Tibial artery (tissue), 4 donors: Measurements from ENCODE around the gene PRMT2.

Source experiments
- DNase-seq, 2 donors: peaks; one replicate each; pipeline ENCODE4 v3.0.0-alpha.2; 2019
- H3K27ac ChIP-seq, 2 donors: fragments of 200-600 bp; sonication (generic) in 1 of 2; 1 replicate in 1 of 2; 2 replicates in 1 of 2; pipeline ENCODE4 v1.5.1; 2018 to 2019; ENCODE audit warnings: mild to moderate bottlenecking in 1 of 2
- H3K27me3 ChIP-seq, 2 donors: fragments of 200-600 bp; sonication (generic) in 1 of 2; one replicate each; pipeline versions ENCODE4 v1.5.1 to v1.6.0; 2016 to 2019
- H3K36me3 ChIP-seq, 3 donors: fragments of 200-600 bp; sonication (generic) in 2 of 3; one replicate each; pipeline ENCODE4 v1.5.1; 2016 to 2019; ENCODE audit warnings: mild to moderate bottlenecking in 2 of 3
- H3K4me1 ChIP-seq, 4 donors: fragments of 200-600 bp; sonication (generic) in 2 of 4; 1 replicate in 3 of 4; 2 replicates in 1 of 4; pipeline ENCODE4 v1.5.1; 2016 to 2019
- H3K4me3 ChIP-seq, 2 donors: fragments of 200-600 bp; sonication (generic) in 1 of 2; 1 replicate in 1 of 2; 2 replicates in 1 of 2; pipeline ENCODE4 v1.5.1; 2018 to 2019; ENCODE audit warnings: mild to moderate bottlenecking in 2 of 2
- H3K9me3 ChIP-seq, 3 donors: fragments of 200-600 bp; sonication (generic) in 1 of 3; one replicate each; pipeline ENCODE4 v1.5.1; 2016 to 2019
- CTCF ChIP-seq, 2 experiments: fragments of 200-600 bp in 1 of 2; fragments of 450-650 bp in 1 of 2; IDR thresholded peaks; one replicate each; pipeline ENCODE4 v1.5.1; 2017 to 2019; ENCODE audit warnings: antibody characterized with exemption in 2 of 2, mild to moderate bottlenecking in 1 of 2, moderate library complexity in 1 of 2
- intact Hi-C: fragments of 100-400 bp; cut with DNase I; formaldehyde crosslinking; loops from one replicate; pipeline ENCODE4 v1.15.0; 2023; ENCODE audit warnings: low total_unique reads

Gene PRMT2

DNA sequence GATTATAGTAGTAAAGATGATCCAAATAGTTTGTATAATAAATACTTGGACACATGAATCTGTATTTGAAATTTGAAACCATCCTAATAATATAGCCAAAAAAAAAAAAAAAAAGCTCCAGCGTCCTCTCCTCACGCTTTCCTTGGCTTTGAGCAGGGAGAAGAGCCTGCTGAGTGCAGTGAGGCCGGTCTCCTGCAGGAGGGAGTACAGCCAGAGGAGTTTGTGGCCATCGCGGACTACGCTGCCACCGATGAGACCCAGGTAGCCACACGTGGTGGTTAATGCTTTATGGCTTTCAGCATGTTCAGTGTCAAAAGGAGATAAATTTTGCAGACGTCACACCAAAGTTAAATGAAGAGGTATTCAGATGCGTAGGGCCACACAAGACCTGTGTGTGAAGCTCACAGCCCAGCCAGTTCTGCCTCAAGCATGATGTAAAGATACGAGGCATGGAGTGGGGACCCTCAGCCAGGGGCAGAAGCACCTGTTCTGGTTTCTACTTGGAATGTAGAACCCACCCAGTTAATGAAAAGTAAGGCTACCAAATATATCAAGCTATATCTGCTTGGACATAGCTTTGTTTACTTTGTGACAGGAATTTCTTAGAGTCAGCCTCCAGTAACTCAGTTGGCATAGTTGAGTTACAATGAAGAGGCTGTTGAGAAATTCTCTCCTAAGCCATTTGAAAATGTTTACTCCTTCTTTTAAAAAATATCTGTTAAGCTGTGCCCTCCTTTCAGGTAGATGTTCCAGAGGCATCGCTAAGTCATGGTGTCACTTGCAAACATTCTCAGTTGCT lies 8.1 kb downstream of the PRMT2 start:
- intact Hi-C loops: no loop called here
- TF ChIP-seq CTCF (IDR thresholded peaks at IDR 0.05): no peak
- Histone ChIP-seq H3K27me3 (no peaks in the 10 kb centered on the region), H3K36me3 (peaks cover 58 to 73% (median 61%) of the 10 kb centered on the region in 3 donors), H3K27ac (no peak overlapping the region), H3K4me1 (peaks cover 0 to 21% (median 11%) of the 10 kb centered on the region in 4 donors), H3K9me3 (no peaks in the 10 kb centered on the region), H3K4me3 (no peak overlapping the region)
- no peak for DNase-seq

- TF ChIP-seq CTCF (IDR thresholded peaks at IDR 0.05): no peak
- Histone ChIP-seq H3K4me1 (peaks cover 0 to 5% (median 2%) of the 10 kb centered on the region in 4 donors), H3K36me3 (peaks cover 80 to 95% (median 83%) of the 10 kb centered on the region in 3 donors), H3K27me3 (no peaks in the 10 kb centered on the region), H3K27ac (no peak overlapping the region), H3K4me3 (no peak overlapping the region), H3K9me3 (no peaks in the 10 kb centered on the region)
- no peak for DNase-seq
- intact Hi-C loops: no loop called here
These were observed 10.4 kb downstream of the PRMT2 start for GRCh38 chr21:46645840-46646239.

DNA sequence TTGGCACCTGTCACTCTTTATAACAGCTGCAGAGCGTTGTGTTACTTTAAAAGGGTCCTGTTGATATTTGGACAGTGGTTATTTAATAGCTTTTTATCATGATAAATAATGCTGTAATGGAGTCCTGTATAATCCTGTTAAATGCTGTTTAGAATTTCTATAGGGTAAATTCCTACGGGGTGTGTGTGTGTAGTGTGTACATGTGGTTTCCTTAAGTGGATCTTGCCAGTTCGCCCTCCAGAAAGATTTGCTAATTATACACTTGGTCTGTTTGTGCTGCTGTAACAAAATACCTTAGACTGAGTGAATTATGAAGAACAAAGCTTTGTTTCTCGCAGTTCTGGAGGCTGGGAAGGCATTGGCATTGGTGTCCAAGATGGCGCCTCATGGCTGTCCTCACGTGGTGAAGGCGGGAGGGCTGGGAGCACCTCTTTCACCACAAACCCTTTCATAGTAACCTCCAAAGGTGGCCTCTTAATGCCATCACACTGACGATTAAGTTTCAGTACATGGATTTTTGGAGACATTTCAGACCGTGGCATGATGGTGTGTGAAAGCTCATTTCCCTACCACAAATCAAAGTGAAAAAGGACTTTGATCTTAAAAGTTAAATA lies 11.2 kb downstream of the PRMT2 start:
- peaks cover 0 to 4% (median under 1%) of the 10 kb centered on the region in 4 donors for H3K4me1 ChIP-seq
- intact Hi-C loops: no loop called here

GRCh38 chr21:46648539-46648938 lies 13.1 kb downstream of the PRMT2 start:
- H3K27me3 ChIP-seq: no peaks in the 10 kb centered on the region
- no peaks in the 10 kb centered on the region for H3K9me3 ChIP-seq
- no peak for TF ChIP-seq CTCF (IDR thresholded peaks at IDR 0.05)
- intact Hi-C loops: no loop called here
- peaks cover 95 to 97% (median 96%) of the 10 kb centered on the region in 3 donors for H3K36me3 ChIP-seq
- no peak for DNase-seq
- H3K4me1 ChIP-seq: no peaks in the 10 kb centered on the region
- H3K27ac ChIP-seq: no peak overlapping the region
- no peak overlapping the region for H3K4me3 ChIP-seq

More for the DNA sequence above, 11.2 kb downstream of the PRMT2 start:
- Histone ChIP-seq H3K9me3 (no peaks in the 10 kb centered on the region), H3K4me3 (no peak overlapping the region), H3K36me3 (peaks cover 82 to 95% (median 85%) of the 10 kb centered on the region in 3 donors), H3K27ac (no peak overlapping the region), H3K27me3 (no peaks in the 10 kb centered on the region)
- DNase-seq: no peak
- no peak for TF ChIP-seq CTCF (IDR thresholded peaks at IDR 0.05)

GRCh38 chr21:46649356-46649755 lies 13.9 kb downstream of the PRMT2 start:
- Histone ChIP-seq H3K27me3 (no peaks in the 10 kb centered on the region), H3K9me3 (no peaks in the 10 kb centered on the region), H3K4me1 (no peaks in the 10 kb centered on the region), H3K36me3 (peaks cover 95 to 97% (median 96%) of the 10 kb centered on the region in 3 donors), H3K27ac (no peak overlapping the region), H3K4me3 (no peak overlapping the region)
- intact Hi-C loops: no loop called here
- TF ChIP-seq CTCF (IDR thresholded peaks at IDR 0.05): no peak
- DNase-seq: no peak
